Lower leg skin (tissue), 3 donors: ENCODE data around the gene FOSL2.

ENCODE experiments used
- POLR2A ChIP-seq, 2 donors: fragments of 450-650 bp; IDR thresholded peaks; one replicate each; pipeline ENCODE4 v1.6.1; 2016 to 2017; ENCODE audit warnings: antibody characterized with exemption in 2 of 2, mild to moderate bottlenecking in 1 of 2, moderate library complexity in 1 of 2
- TF ChIP-seq, protein P1 (sequence below), 3 donors: fragments of 450-650 bp; IDR thresholded peaks; one replicate each; pipeline ENCODE4 v1.5.1; 2016; ENCODE audit warnings: antibody characterized with exemption in 3 of 3, mild to moderate bottlenecking in 3 of 3, moderate library complexity in 2 of 3

DNA sequence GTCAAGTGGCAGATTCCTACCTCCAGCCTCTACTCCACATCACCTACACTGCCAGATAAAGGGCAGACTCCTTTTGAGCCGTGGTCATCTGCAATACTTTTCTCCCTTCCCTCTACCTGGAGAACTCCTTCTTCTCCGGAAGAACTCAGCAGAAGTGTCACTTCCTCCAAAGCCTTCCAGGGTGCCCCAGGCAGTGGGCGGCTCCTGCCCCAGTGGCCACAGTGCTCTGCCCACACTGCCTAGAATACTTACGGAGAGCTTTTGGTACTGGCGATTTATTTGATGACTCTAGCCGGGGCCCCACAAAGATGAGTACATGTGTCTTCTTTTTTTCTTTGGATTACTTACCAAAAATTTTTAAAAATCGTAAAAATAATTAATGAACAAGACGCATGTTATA, 39.7 kb downstream of the FOSL2 start:
- TF ChIP-seq, protein P1, sequence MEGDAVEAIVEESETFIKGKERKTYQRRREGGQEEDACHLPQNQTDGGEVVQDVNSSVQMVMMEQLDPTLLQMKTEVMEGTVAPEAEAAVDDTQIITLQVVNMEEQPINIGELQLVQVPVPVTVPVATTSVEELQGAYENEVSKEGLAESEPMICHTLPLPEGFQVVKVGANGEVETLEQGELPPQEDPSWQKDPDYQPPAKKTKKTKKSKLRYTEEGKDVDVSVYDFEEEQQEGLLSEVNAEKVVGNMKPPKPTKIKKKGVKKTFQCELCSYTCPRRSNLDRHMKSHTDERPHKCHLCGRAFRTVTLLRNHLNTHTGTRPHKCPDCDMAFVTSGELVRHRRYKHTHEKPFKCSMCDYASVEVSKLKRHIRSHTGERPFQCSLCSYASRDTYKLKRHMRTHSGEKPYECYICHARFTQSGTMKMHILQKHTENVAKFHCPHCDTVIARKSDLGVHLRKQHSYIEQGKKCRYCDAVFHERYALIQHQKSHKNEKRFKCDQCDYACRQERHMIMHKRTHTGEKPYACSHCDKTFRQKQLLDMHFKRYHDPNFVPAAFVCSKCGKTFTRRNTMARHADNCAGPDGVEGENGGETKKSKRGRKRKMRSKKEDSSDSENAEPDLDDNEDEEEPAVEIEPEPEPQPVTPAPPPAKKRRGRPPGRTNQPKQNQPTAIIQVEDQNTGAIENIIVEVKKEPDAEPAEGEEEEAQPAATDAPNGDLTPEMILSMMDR (IDR thresholded peaks at IDR 0.05) = no peak
- TF ChIP-seq POLR2A (IDR thresholded peaks at IDR 0.05) = no peak
